CD4-positive, alpha-beta T cell treated with Interleukin-12 subunit alpha and Interleukin-12 subunit beta, for 1 hour (primary cell): Measurements from ENCODE around the gene PCOLCE2.
"Not testable (repeated sequence)": the region's sequence is repeated elsewhere in the genome, so short reads cannot be mapped to it uniquely, and the experiment has no call there.

Experiments
- DNase-seq: peaks from one replicate; pipeline ENCODE4 v3.0.0-alpha.2; 2020

PCOLCE2 gene

GRCh38 chr3:142898346-142899213 lies 9.7 kb upstream of the PCOLCE2 start:
- DNase-seq, result no peak

- no peak for DNase-seq
These were observed 8.9 kb upstream of the PCOLCE2 start for GRCh38 chr3:142897807-142898206.

GRCh38 chr3:142896996-142897395 lies 8.1 kb upstream of the PCOLCE2 start:
- DNase-seq, result no peak

DNA sequence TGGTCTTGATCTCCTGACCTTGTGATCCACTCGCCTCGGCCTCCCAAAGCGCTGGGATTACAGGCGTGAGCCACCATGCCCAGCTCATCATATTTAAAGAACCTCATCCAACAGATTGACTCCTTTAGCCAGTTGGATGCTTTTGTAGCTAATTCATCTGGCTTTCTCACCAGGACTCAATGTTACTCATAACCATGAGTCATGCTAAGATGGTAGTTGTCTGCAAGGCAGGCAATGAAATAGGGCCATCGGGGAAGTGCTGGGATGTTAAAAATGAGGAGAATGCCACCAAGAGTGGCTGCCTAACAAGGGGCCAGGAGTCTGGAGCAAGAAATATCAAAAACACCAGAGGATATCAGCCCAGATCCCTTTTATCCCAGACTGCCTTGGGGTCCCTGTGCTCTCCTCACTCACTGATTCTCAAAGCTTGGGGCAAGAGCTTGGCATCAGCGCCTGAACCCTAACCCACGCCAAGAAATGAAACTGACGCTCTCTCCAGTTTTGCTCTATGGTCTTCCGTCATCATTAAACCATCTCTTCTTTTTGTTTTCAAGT lies 7.4 kb upstream of the PCOLCE2 start:
- no peak for DNase-seq

DNA sequence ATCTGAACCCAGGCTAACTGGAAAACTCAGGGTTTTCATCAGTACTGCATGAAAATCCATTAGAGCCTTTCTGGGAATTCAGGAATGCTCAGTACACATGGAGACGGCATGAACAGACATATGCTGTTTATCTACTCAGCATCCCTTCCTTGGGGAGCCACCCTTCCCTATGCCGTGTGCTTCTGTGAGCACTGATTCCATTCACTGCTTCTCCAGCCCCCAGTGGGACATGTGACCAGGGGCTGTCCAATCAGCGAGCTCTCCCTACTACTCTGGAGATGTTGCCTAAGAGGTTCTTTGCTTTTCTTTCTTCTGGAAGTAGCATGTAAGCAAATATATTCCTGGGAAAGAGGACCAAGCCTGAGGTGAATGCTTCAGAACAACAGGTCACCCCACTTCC lies 5.6 kb upstream of the PCOLCE2 start:
- DNase-seq, result no peak

DNA sequence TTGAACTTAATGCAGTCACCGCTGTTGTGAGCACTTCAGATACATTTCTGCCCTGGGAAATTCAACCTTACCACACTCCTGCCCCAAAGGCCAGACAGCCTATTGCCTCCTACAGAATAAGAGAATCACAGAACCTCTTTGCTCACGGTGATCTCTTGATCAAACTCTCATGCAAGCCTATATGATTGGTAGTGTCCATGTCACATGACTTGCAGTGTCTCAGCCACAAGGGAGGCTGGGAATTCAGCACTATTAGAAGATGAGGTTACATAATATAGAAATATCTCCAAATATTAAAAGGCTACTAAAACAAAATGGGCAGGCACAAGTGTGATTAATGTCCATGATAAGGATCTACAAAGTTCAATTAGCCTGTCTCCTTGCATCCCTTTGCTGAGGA lies 3.8 kb upstream of the PCOLCE2 start:
- DNase-seq, result no peak

GRCh38 chr3:142890592-142890991 lies 1.7 kb upstream of the PCOLCE2 start:
- DNase-seq, result no peak

GRCh38 chr3:142889212-142890014 lies 530 bp upstream of the PCOLCE2 start:
- no peak for DNase-seq

- no peak for DNase-seq
These were observed 793 bp downstream of the PCOLCE2 start for GRCh38 chr3:142888099-142888480.

DNA sequence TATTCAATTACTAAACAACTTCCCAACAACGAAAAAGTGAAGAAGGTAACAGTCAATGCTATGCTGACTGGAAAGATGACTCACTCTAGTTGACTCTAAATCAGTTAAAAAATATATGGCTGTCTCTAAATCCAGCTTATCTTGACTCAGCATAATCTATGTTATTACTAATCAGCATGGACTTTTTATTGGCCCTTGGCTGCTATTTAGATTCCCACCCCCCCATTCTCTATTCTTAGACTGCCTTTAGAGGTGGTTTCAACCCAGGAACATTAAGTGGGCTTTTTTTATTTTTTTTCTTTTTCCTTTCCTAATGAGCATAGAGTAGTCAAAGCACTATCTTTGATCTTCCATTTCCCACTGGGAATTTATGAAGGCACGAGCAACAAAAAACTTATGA lies 1.9 kb downstream of the PCOLCE2 start:
- no peak for DNase-seq

DNA sequence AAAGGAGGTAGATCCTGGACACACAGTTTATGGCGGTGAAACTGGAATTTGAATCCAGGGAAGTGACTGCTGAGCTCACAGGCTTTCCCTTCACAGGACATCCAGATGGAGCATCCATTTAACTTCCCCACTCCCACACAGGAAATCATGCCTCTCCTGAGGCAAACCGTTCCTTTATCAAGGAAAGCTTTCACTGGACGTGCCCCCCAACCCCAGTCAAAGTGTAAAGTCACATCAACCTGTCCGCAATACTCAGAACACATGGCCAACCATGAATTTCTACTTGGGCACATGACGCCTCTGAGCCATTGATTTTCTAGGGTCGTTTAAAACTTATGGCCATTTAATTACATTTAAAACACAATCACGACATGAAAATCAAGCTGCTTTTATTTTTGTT lies 2.9 kb downstream of the PCOLCE2 start:
- no peak for DNase-seq

DNA sequence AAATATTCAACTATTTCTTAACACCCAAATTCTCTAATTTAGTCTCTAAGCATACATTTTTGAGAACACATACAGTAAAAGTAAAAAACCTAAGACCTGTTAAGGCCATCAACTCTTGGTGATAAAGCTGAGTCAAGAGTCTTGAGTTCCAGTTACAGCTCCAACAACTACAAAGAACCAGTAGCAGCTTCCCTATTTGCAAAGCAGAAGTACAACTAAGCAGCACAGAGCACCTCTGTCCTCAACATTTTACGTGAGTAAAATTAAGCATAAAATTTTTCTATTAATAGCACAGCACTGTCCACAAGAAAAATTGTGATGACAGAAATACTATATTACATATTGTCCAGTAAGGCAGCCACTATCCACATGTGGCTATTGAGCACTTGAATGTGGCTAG lies 4.4 kb downstream of the PCOLCE2 start:
- no peak for DNase-seq

DNA sequence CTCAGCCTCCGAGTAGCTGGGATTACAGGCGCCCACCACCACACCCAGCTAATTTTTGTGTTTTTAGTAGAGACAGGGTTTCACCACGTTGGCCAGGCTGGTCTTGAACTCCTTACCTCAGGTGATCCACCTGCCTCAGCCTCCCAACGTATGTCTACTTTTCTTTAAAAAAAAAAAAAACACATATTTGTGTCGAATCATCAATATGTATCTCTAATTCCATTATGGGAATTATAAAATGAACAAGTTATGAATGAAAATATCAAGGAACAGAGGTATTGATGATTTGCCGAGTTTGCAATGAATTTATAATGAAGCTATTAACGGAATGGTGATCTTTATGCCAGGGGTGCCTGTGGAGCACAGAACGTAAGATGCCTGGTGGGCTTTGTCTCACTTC lies 5.3 kb downstream of the PCOLCE2 start:
- not testable (repeated sequence) for DNase-seq

- DNase-seq, result no peak
These were observed 7.2 kb downstream of the PCOLCE2 start for GRCh38 chr3:142881445-142882224.

- no peak for DNase-seq
These were observed 10.1 kb downstream of the PCOLCE2 start for GRCh38 chr3:142878649-142879300.

GRCh38 chr3:142876417-142876816 lies 12.5 kb downstream of the PCOLCE2 start:
- DNase-seq, result no peak

GRCh38 chr3:142875583-142876207 lies 13.2 kb downstream of the PCOLCE2 start:
- DNase-seq, result no peak

DNA sequence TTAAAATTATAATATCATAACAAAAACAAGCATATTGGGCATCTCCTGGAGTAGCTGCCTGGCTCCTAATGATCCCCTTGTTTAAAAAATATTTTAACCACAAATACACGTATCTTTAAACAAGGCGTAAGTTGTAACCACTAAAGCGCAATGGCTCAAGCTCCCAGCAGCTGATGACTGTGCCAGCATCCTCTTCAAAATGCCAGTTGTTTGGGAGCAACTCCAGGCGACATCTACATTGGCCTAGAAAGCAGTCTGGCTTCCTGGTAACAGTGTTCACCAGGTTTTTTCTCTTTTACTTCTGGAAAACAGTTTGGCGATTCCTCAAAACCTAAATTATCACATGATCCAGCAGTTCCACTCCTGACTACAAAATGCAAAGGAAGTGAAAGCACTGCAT lies 13.8 kb downstream of the PCOLCE2 start:
- no peak for DNase-seq

DNA sequence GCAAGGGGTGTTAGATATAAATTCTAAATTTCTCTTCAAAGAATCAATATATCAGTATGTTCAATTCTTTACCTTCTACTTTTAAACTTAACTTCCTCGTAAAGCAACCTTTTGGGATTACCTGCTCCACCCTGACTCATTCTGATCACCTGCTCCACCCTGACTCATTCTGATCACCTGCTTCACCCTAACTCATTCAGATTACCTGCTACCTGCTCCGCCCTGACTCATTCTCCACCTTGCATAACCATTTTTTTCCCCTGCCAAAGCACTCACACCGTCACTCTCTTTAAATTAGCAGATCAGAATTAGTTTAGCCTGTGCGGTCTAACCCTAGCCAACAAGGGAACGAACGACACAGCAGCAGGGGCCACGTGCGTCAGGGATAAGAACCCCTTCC lies 20.5 kb downstream of the PCOLCE2 start:
- DNase-seq, result not testable (repeated sequence)

- DNase-seq, result no peak
These were observed 21.8 kb downstream of the PCOLCE2 start for GRCh38 chr3:142866841-142867631.
